Peyer's patch (tissue), 4 donors: ENCODE results near the gene TMEM123.

ENCODE experiments used
- POLR2A ChIP-seq, 2 donors: fragments of 450-650 bp; IDR thresholded peaks; one replicate each; pipeline ENCODE4 v1.5.1; 2017; ENCODE audit warnings: antibody characterized with exemption in 2 of 2, mild to moderate bottlenecking in 2 of 2, moderate library complexity in 2 of 2
- TF ChIP-seq, protein P1 (sequence below), 6 experiments: fragments of 450-650 bp in 4 of 6; fragments of 200-600 bp in 2 of 6; sonication (generic) in 1 of 6; IDR thresholded peaks; one replicate each; pipeline ENCODE4 v1.5.1; 2017 to 2019; ENCODE audit warnings: antibody characterized with exemption in 6 of 6, mild to moderate bottlenecking in 3 of 6, moderate library complexity in 1 of 6

GRCh38 chr11:102430158-102430836 lies 22.3 kb downstream of the TMEM123 start:
- TF ChIP-seq, protein P1, sequence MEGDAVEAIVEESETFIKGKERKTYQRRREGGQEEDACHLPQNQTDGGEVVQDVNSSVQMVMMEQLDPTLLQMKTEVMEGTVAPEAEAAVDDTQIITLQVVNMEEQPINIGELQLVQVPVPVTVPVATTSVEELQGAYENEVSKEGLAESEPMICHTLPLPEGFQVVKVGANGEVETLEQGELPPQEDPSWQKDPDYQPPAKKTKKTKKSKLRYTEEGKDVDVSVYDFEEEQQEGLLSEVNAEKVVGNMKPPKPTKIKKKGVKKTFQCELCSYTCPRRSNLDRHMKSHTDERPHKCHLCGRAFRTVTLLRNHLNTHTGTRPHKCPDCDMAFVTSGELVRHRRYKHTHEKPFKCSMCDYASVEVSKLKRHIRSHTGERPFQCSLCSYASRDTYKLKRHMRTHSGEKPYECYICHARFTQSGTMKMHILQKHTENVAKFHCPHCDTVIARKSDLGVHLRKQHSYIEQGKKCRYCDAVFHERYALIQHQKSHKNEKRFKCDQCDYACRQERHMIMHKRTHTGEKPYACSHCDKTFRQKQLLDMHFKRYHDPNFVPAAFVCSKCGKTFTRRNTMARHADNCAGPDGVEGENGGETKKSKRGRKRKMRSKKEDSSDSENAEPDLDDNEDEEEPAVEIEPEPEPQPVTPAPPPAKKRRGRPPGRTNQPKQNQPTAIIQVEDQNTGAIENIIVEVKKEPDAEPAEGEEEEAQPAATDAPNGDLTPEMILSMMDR (IDR thresholded peaks at IDR 0.05), result no peak
- TF ChIP-seq POLR2A (IDR thresholded peaks at IDR 0.05), result no peak
